ENCODE results near the gene PCBP2.

- TF ChIP-seq CTCF (IDR thresholded peaks at IDR 0.05) (no peak), POLR2AphosphoS5 (IDR thresholded peaks at IDR 0.05) (no peak), POLR2A (IDR thresholded peaks at IDR 0.05) (no peak)
Measured at GRCh38 chr12:53418221-53418620, 33.7 kb upstream of the PCBP2 start.
